ENCODE results near the gene MAGI1.

Gene MAGI1

DNA sequence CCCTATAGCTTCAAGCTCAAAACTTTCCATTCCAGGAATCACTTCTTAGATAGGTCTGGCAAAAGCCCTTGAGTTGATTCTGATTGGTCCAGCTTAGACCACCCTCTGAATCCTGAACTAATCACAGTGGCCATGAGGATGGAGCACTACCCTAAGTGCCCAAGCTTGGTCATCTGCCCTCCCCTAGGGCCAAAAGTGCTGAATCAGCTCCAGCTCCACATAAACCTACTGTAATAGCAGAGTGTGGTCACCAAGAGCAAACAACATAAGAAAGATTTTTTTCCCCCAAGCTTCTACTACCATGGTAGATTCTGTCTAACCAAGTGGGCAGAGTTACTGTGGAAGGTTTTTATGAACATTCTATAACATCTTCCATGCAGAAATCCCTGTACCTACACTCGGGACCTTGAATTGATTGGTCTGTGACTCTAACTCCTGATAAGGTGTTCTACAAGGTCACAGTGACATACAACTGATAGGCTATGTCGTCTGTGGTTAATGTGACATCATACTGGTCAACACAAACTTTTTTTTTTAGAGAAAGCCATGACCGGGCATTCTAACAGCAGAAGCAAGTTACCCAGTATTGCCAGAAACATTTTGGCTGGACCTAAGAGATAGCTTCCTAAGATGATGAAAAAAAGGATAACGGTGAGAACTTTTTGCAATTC is 320.9 kb downstream of the MAGI1 start:
- DNase-seq (ENCODE audit: low spot score) = no peak

DNA sequence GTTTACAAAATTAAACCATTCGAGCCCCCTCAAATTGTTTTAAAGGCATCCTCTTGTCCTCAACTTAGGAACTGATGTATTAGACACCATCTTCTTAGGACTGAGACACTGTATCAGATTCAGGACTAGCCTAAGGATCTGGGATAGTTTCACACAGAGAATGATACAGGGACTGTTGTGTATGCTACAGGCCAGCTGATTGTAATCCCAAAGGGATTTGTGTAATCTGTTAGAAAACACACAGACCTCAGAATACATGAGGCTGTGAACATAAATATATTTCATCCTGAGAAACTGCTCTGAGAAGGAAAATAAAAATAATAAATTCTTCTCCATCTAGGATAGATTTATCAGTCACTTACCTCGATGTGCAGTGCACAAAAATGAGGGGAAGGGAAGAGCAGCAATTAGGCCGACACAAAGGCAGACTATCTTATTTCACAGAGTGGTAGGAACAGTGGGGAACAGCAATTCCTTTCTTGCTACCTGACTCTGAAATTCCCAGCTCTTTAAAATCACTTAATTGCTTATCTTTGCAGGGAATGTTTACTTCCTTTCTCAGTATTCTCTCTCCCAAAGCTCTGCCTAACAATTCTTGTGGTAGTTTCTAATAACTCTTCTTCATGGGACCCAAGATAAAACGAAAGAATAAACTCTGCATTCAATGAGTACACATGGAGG is 322.5 kb downstream of the MAGI1 start:
- DNase-seq (ENCODE audit: low spot score) = no peak

DNA sequence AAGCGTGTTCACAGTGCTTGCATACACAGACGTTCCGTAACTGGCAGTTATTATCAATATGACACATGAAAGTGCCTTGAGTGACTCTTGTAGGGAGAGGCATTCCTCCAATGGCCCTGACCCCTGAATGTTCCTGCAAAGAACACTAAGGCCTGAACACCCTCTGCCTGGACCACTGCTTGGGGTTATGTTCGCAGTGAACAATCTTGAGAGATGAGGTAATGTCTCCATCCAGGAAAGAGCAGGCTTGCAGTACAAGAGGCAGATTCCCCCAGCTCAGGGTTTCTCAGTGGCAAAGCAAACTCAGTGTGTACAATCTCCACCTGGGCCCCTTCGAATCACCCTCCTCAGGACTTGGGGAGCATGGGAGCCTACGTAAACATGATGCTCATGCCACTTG is 324.6 kb downstream of the MAGI1 start:
- DNase-seq (ENCODE audit: low spot score) = no peak

DNA sequence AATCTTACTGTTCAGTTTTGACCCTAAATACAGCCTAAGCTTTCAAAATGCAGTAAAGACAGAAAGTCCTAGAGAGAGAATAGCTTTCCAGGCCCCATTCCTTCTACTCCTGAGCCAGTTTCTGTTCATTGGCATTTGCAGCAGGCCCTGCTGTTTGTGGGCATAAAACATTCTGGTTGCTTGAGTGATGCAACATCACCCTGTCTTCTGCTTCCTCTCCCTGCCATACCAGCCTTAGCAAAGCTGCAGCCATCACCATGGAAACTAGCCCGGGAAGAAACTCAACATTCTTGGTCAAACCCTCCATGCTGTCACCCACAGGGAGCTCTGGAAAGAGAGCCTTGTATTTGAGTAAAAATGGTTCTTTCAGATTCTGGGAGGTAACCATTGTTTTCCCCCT is 325.7 kb downstream of the MAGI1 start:
- no peak for DNase-seq (ENCODE audit: low spot score)

DNA sequence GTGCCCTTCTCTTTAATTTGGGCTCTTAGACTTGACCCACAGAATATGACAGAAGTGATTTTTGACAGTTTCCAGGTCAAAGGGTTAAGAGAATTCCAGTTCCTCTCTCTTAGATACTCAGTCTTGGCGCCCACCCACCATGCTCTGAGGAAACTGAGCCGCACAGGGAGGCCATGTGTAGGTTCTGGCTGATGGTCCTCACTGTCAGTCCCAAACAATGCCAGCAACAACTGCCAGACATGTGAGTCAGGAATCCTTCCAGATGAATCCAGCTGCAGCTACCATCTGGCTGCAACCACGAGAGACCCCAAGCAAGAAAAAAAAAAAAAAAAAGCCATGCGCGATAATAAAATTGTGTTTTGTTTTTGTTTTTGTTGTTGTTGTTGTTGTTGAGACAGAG is 326.6 kb downstream of the MAGI1 start:
- DNase-seq (ENCODE audit: low spot score) = no peak

DNA sequence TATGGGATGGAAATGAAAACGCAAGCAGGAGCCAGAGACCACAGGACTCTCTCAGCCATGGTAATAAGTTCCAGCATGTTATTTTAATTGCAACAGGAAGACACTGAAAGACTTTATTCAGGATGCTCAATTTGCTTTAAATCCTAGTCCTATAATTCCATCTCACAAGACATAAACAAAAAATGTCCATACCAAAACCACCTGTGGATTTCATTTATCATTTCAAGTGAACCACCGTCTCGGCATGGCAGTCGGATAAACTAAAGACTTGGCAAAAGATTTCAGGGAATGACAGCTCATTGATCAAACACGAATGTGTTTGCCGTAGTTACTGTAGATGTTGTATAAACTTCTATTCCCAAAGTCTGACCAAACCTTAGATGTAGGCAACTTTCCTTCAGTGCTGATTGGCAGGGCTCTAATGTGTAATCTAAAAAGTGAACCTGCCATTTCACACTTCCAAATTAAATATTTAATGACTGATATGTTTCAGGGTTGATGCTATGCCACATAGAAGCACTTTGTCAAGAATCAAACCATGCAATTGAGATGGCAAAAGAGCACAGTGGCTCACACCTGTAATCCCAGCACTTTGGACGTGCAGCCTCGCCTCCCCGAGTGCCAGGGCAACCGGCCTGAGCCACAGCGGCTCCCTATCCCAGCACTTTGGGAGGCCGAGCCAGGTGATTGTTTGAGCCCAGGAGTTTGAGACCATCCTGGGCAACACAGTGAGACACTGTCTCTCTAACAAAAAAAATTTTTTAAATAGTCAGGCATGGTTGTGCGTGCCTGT is 331.7 kb downstream of the MAGI1 start:
- no peak for DNase-seq (ENCODE audit: low spot score)

DNA sequence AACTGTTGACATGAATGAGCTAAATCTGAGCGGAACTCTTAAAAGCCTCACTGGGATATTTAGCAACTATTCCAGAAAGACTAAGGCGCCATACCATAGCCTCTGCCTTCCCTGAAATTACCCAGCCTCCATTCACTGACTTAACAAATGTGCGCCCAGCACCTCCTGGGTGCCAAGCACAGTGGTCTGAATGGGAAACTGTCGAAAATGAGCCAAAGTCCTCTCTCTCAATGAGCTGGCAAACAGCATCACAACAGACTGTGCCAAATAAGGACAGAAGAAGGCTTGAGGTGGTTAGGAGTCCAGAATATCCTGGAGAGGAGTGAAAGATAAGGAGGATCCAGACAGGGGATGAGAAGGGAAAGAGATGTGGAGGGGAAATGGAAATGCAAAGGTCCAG is 332.4 kb downstream of the MAGI1 start:
- no peak for DNase-seq (ENCODE audit: low spot score)

DNA sequence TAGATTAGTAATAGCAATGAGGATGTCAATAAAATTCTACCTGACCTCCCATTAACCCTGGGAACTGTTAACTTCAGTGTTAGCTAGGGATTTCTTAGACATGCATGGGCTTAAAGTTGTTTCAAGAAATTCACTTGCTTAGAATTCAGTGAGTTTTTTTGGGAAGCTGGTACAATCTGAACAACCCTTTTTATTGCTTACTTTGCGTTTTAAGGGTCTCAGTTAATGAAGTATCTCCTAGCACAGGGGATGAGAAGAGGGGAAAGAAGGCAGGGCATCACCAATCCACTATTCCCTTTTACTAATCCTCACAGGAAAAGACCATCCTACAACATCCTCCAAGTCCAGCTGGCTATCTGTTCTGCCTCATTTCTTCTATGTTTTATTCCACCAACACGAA is 334.9 kb downstream of the MAGI1 start:
- no peak for DNase-seq (ENCODE audit: low spot score)

DNA sequence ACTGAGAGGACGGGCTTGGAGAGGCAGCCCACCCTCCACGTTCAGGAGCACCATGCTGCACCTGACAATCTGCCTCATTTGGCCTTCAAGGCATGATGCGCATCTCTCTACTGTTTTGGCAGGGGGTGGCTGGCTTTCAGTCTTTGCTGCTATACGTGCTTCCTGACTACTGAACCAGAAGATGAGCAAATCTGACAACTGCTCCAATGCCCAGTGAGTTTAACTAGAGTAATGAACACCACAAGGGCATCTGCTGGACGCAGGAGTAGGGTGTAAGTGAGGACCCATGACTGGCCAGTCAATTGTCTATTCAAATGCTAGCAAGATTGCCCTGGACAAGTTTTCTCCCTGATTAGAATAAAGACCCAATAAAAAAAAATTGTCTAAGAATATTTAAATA is 335.7 kb downstream of the MAGI1 start:
- no peak for DNase-seq (ENCODE audit: low spot score)

DNA sequence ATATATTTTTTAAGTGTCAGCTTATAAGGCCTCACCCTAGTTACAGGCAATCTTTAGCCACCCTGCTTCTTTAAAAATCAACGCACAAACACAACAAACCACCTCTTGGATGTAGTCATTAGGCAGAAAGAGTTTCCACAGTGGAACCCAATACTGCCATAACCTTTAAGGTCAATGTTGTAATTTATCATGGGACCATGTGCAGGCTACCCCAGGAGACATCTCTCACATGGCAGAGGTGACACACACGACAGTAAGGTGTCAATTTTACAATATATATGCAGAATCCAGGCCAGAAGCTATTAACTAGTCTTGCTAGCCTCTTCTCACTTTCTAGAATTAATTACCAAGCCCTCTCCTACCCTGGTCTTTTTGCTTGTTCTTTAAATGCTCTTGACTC is 336.5 kb downstream of the MAGI1 start:
- no peak for DNase-seq (ENCODE audit: low spot score)

DNA sequence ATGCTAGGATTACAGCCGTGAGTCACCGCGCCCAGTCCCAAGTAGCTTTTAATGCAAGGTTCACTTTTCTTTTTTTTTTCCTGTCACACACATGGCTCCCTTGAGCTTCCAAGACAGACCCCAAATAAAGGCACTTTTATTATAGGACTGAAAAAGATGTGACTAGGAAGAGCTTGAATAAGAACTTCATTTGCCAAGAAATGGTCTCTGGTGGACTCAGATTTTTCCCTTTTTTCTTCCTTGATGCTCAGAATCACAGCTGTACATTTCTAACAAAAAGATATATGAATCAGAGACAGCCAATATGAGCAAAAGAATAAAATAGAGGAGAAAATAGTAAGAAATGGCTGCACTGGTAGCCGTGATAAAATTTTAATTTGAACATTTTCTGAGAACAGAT is 337.2 kb downstream of the MAGI1 start:
- no peak for DNase-seq (ENCODE audit: low spot score)

DNA sequence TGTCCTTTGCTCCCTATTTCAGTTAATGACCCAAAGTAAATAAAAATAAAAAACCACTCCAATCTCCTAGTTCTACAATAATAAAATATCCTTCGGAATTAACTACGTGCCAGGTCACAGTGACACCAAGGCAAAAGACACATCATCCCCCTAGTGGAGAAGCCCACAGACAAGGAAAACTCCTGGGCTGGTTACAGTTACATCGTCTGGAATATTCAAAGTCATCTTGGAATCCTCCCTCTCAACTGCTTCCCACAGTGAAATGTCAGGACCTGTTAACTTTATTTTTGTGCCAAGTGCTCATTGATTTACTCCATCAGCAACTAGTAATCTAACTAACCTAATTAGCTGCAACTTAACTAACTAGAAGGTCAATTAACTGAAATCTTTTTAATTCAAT is 349.3 kb downstream of the MAGI1 start:
- peak; percentile 17 for DNase-seq (ENCODE audit: low spot score)

DNA sequence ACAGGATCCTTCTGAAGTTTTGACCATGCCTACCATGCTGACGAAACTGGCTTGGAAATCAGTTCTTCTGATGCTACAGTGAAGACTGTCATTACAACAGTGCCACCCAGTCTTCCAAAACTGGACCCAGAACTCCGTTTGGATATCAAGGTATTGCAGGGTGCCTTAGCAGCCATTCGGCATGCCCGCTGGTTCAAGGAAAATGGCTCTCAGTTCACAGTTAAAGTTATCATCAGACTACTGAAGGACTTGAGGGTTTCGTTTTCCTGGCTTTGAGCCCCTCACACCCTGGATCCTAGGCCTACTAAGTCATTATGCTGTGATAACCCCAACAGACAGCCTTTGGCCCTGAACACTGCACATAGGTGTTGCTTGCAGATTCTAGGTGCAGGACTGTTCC is 351.0 kb downstream of the MAGI1 start:
- DNase-seq (ENCODE audit: low spot score) = no peak

DNA sequence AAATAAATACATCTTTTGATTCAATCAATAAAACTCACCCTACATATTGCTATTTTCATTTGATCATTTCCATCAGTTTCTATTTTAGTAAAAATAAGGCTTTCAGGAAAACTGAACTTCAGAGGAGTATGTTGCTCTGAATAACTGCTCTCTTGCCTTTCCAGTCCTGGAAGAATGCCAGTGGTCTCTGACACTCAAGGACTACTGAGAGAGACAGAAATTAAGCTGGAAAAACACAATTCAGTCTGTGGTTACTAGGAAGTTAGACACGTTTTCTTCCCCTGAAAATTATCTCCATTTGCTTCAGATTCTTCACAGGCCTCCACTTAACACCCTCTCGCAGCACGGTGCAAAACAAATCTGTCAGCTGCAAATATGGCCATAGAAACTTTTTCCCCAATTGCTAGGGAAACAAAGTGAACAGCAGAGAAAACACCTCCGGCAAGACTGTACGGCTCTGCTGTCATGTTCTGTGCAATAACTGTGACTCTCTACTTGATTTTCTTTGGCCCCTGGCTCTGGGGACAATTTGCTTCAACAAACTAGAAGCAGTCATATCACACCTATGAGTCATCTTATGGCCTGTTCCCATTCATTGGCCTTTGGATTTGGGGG is 353.0 kb downstream of the MAGI1 start:
- DNase-seq (ENCODE audit: low spot score) = no peak

DNA sequence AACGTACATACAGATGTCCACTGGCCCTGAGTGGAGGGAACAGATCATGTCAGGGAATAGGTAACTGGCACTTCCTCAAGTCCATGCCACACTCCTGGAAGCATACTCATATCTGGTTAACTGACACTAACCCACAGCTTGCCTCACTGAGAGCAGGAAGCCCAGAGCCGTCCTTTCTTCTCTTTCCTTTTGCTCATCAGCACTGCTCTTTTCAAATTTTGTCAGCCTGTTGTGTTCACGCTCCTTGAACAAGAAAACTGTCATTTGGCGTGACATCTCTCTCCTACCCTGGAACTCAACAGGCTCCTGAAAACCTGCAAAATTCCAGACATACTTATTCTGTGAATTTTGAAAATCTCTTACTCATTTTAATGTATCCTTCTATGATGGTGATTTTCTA is 360.2 kb downstream of the MAGI1 start:
- DNase-seq (ENCODE audit: low spot score) = no peak

DNA sequence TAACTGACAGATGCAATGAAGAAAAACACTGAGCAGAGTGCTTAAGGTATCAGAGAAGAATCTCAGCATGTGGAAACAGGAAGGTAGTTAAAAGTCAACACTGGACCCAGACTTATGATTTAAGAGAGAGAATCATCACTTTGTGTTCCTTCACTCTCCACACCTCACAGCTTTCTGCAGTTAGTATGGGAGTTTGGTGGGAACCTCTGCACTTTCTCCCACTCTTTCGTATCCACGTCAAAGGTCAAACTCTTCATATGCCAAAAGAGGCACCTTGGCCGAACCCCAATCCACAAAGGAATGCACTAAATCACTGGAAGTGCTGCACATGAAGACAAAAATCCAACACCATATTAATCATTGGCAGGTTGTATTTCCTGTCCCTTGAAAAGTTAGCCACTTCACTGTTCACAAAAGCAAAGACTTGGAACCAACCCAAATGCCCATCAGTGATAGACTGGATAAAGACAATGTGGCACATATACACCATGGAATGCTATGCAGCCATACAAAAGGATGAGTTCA is 361.2 kb downstream of the MAGI1 start:
- DNase-seq (ENCODE audit: low spot score) = no peak

DNA sequence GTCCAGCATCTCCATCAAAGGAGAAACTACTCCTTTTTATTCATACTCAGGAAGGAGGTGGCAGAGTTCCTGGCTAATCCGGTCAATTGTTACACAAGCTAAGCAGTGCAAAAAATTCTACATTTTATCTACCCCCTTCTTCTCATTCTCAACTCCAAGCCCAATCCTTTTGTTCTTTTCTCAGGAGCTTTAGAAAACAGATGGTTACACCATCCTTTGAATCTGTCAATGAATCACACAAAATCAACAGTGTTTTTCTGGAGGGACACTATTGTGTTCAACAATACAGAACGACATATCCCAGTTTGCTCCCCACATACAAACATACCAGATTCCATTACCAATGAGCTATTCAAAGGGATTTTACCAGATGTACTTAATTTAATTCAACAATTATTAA is 362.1 kb downstream of the MAGI1 start:
- DNase-seq (ENCODE audit: low spot score) = no peak

DNA sequence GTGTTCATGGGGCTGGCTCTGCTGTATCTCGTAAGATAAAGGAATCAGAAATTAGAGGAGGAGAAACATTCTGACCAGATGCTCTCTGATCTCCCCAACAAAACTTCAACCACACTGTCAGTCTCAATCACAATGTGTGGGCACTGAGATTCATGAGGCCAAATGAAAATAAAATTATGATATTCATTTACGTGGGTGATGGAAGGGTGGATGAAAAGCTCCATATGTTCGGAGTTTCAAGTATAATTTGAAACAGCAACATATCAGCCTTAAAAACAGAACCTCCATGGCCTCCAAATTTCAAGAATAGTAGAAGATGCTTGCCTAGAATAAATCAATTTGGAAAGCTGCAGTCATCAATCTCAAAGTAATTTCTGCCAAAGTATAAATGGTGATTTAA is 363.7 kb downstream of the MAGI1 start:
- peak; percentile 67 for DNase-seq (ENCODE audit: low spot score)

DNA sequence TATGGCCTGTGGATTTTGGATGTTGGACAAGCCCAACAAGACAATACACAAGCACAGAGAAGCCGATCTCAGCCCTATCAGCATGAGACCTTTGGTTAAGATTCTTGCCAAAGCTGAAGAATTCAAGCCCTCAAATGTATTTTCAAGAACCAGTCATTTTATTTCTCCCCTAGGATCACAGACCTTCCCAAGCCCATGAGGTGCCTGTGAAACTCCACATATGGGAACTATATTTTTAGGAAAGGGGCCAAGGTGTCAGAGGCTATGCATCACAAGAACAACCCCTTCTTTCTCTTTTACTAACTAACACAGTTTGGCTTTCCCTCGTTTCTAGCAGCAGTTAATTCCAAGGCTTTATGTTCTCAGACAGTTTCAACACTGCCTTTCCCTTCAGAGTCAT is 364.5 kb downstream of the MAGI1 start:
- DNase-seq (ENCODE audit: low spot score) = no peak

DNA sequence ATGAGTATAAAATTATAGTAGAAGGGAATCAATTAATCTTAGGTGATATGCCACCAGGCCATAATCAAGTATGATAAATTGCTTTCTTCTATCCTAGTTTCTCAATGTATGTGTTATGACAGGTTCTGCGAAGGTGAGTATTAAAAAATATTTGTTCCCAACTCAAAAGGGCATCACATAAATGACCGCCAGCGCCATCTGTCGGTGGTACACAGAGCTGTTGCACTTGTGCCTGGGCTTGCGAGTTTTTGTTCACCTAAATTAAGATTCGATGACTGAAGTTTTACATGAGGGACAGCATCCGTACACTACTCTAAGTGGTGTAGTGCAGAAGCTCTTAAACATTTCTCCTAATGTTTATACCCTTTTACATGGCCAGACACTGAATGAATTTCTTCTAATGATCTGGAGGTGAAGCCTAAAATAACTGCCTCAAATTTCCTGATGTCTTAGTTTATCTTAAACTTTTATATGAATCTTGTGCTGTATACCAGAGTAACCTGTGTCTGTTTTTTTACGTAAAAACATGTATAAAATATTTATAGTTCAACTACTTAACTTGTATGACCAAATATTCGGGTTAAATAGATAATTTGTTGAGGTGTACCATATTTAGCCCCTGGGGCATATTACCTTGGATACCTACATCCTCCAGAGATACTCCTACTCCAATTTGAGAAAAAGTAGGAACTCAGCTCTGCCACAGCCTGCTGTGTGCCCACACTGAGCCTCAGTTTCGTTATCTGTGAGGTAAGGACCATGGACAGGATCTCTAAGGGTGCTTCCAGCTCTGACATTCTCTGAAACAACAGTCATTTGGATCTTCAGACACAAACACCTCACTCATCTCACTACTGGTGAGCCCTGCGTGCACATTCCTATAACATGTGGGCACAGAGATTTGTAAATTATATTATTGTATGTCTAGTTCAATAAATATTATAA is 365.6 kb downstream of the MAGI1 start:
- peak; percentile 52 for DNase-seq (ENCODE audit: low spot score)

DNA sequence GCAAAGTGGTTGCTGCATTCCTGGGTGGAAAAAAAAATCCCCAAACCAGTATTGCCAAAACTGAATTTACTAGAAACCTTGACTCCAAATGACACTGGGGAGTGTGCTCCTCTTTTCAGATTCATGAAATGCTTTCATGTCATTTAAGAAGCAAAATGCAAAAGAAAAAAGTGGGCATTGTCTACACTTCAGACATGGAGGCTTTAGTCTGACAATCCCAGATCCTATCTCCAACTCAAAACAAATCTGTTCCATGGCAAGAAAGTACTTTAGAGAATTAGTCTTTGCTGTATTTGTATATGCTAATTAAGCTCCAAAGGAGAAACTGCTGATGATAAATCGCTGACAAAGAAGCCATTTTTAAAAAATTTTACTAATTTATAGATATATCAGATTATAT is 366.7 kb downstream of the MAGI1 start:
- DNase-seq (ENCODE audit: low spot score) = no peak
